ENCODE data around the gene MAP7.
"Not testable (repeated sequence)": the region's sequence is repeated elsewhere in the genome, so short reads cannot be mapped to it uniquely, and the experiment has no call there.

MAP7 gene

GRCh38 chr6:136591617-136592016 is 41.4 kb upstream of the MAP7 start:
- H3K4me3 ChIP-seq (ENCODE audit: control insufficient read depth, low read depth, low read length): no peak overlapping the region
- no peak for TF ChIP-seq CTCF (IDR thresholded peaks at IDR 0.05; ENCODE audit: control insufficient read depth, insufficient read depth, low read depth, low read length, missing control alignments)
- DNase-seq (ENCODE audit: low read depth): no peak

- DNase-seq (ENCODE audit: low read depth); H3K4me3 ChIP-seq (ENCODE audit: control insufficient read depth, low read depth, low read length): not testable (repeated sequence)
Observed at GRCh38 chr6:136590846-136591245, 40.6 kb upstream of the MAP7 start.

GRCh38 chr6:136587527-136587926 is 37.3 kb upstream of the MAP7 start:
- no peak overlapping the region for H3K4me3 ChIP-seq (ENCODE audit: control insufficient read depth, low read depth, low read length)
- TF ChIP-seq CTCF (IDR thresholded peaks at IDR 0.05; ENCODE audit: control insufficient read depth, insufficient read depth, low read depth, low read length, missing control alignments): no peak
- no peak for DNase-seq (ENCODE audit: low read depth)

GRCh38 chr6:136586295-136586694 is 36.1 kb upstream of the MAP7 start:
- peak; percentile 76 for DNase-seq (ENCODE audit: low read depth)
- H3K4me3 ChIP-seq (ENCODE audit: control insufficient read depth, low read depth, low read length): no peak overlapping the region
- TF ChIP-seq CTCF (IDR thresholded peaks at IDR 0.05; ENCODE audit: control insufficient read depth, insufficient read depth, low read depth, low read length, missing control alignments): no peak

GRCh38 chr6:136585523-136585922 is 35.3 kb upstream of the MAP7 start:
- not testable (repeated sequence) for H3K4me3 ChIP-seq (ENCODE audit: control insufficient read depth, low read depth, low read length); DNase-seq (ENCODE audit: low read depth)

GRCh38 chr6:136584290-136584689 is 34.1 kb upstream of the MAP7 start:
- H3K4me3 ChIP-seq (ENCODE audit: control insufficient read depth, low read depth, low read length); DNase-seq (ENCODE audit: low read depth): not testable (repeated sequence)

- no peak overlapping the region for H3K4me3 ChIP-seq (ENCODE audit: control insufficient read depth, low read depth, low read length)
- peak; percentile 83 for DNase-seq (ENCODE audit: low read depth)
- peak; percentile 43 for TF ChIP-seq CTCF (IDR thresholded peaks at IDR 0.05; ENCODE audit: control insufficient read depth, insufficient read depth, low read depth, low read length, missing control alignments)
Observed at GRCh38 chr6:136582711-136583471, 32.7 kb upstream of the MAP7 start.

- H3K4me3 ChIP-seq (ENCODE audit: control insufficient read depth, low read depth, low read length): no peak overlapping the region
- no peak for DNase-seq (ENCODE audit: low read depth)
- no peak for TF ChIP-seq CTCF (IDR thresholded peaks at IDR 0.05; ENCODE audit: control insufficient read depth, insufficient read depth, low read depth, low read length, missing control alignments)
Observed at GRCh38 chr6:136579800-136580199, 29.6 kb upstream of the MAP7 start.

All from AG09309 (cell line).